PC-3 (cell line): ENCODE data around the gene PDIA5.

Experiments used
- CTCF ChIP-seq: fragments of 300-600 bp; sonication (generic); conservative IDR thresholded peaks from 2 replicates; pipeline ENCODE4 v1.5.1; 2017; ENCODE audit warnings: antibody characterized with exemption, low read depth, mild to moderate bottlenecking, low read length
- EZH2 ChIP-seq: fragments of 300-600 bp; sonication (generic); IDR thresholded peaks from one replicate; pipeline ENCODE4 v1.6.1; 2017; ENCODE audit warnings: antibody characterized with exemption, mild to moderate bottlenecking, low read length; ENCODE audit not compliant: unreplicated experiment
- EZH2phosphoT487 ChIP-seq: fragments of 300-600 bp; sonication (generic); IDR thresholded peaks from 2 replicates; pipeline ENCODE4 v1.6.1; 2018; ENCODE audit warnings: mild to moderate bottlenecking, antibody characterized with exemption, low read length, borderline replicate concordance

- TF ChIP-seq CTCF = no peak
- no peak for TF ChIP-seq EZH2
- TF ChIP-seq EZH2phosphoT487 = no peak
Observed at GRCh38 chr3:123119802-123120201, 53.0 kb downstream of the PDIA5 start.
